HG02642 (cell line): Measurements from ENCODE around the gene KLHL29.

Experiments
- ATAC-seq: cut with Tn5 transposase; IDR thresholded peaks from one replicate; pipeline ENCODE4 v1.9.1; 2021; ENCODE audit warnings: mild to moderate bottlenecking; ENCODE audit not compliant: unreplicated experiment, poor library complexity

The KLHL29 gene

GRCh38 chr2:23757686-23758433 is 372.9 kb downstream of the KLHL29 start:
- ATAC-seq = no peak
